HG02885 (cell line): Measurements from ENCODE around the gene RAB13.
"Not testable (repeated sequence)": the region's sequence is repeated elsewhere in the genome, so short reads cannot be mapped to it uniquely, and the experiment has no call there.

Source experiments
- ATAC-seq: cut with Tn5 transposase; IDR thresholded peaks from one replicate; pipeline ENCODE4 v1.9.1; 2021; ENCODE audit warnings: mild to moderate bottlenecking; ENCODE audit not compliant: unreplicated experiment, poor library complexity

RAB13 gene

GRCh38 chr1:153985941-153986761 lies at the start of gene RAB13:
Gene RAB13 (minus strand): TSS chr1:153986339. CDS start chr1:153986236, 103 bp downstream.
- ATAC-seq = no peak

- not testable (repeated sequence) for ATAC-seq
These were observed 47.6 kb upstream of the RAB13 start for GRCh38 chr1:154033697-154034096.

GRCh38 chr1:154019940-154020339 lies 33.8 kb upstream of the RAB13 start:
- no peak for ATAC-seq

GRCh38 chr1:154019269-154019668 lies 33.1 kb upstream of the RAB13 start:
- no peak for ATAC-seq

- ATAC-seq = no peak
These were observed 28.2 kb upstream of the RAB13 start for GRCh38 chr1:154014154-154014907.

GRCh38 chr1:154012543-154012942 lies 26.4 kb upstream of the RAB13 start:
- ATAC-seq = not testable (repeated sequence)

GRCh38 chr1:154012129-154012528 lies 26.0 kb upstream of the RAB13 start:
- no peak for ATAC-seq

- no peak for ATAC-seq
These were observed 20.0 kb upstream of the RAB13 start for GRCh38 chr1:154006136-154006535.

- no peak for ATAC-seq
These were observed 14.3 kb upstream of the RAB13 start for GRCh38 chr1:154000420-154000819.

- ATAC-seq = not testable (repeated sequence)
These were observed 10.7 kb upstream of the RAB13 start for GRCh38 chr1:153996882-153997281.

- ATAC-seq = no peak
These were observed 9.5 kb upstream of the RAB13 start for GRCh38 chr1:153995640-153996039.

GRCh38 chr1:153995202-153995601 lies 9.1 kb upstream of the RAB13 start:
- ATAC-seq = no peak

- ATAC-seq = no peak
These were observed 5.7 kb upstream of the RAB13 start for GRCh38 chr1:153991806-153992205.

GRCh38 chr1:153991151-153991630 lies 5.1 kb upstream of the RAB13 start:
- no peak for ATAC-seq

- peak; percentile 80 for ATAC-seq
These were observed 4.5 kb upstream of the RAB13 start, which contains the start of gene RPS27 for GRCh38 chr1:153990468-153991150. Gene RPS27 (plus strand): TSS chr1:153990762. CDS start chr1:153990797, 35 bp downstream.

GRCh38 chr1:153987621-153988020 lies 1.5 kb upstream of the RAB13 start:
- ATAC-seq = no peak

- no peak for ATAC-seq
These were observed 712 bp downstream of the RAB13 start for GRCh38 chr1:153985341-153985912.

- ATAC-seq = no peak
These were observed 1.8 kb downstream of the RAB13 start for GRCh38 chr1:153984123-153984894.

GRCh38 chr1:153981735-153982134 lies 4.4 kb downstream of the RAB13 start:
- ATAC-seq = not testable (repeated sequence)
